ENCODE measurements around the gene ORM1.

- no peak for TF ChIP-seq CTCF (IDR thresholded peaks at IDR 0.05)
- no peak for TF ChIP-seq EP300 (IDR thresholded peaks at IDR 0.05)
Measured at GRCh38 chr9:114314256-114314867, 8.5 kb upstream of the ORM1 start.
